ENCODE data around the gene DPYSL5. TPM values are rescaled to one million over a fixed set of nuclear protein-coding genes. Genes with fewer than 3 reads are reported as not detected.
"Not testable (repeated sequence)": the region's sequence is repeated elsewhere in the genome, so short reads cannot be mapped to it uniquely, and the experiment has no call there.

DPYSL5 gene
- total RNA-seq, 2 experiments from 2014 or later: 0.07 to 0.09 TPM

GRCh38 chr2:26876260-26876659 lies 28.3 kb downstream of the DPYSL5 start:
- ChIA-PET POLR2A (no interaction called here), CTCF (no interaction called here)
- Mint-ChIP-seq H3K27ac (no peak overlapping the region), H3K27me3 (peaks cover 15% of the 10 kb centered on the region), H3K9me3 (ENCODE audit: low read depth) (no peaks in the 10 kb centered on the region), H3K4me1 (no peaks in the 10 kb centered on the region), H3K36me3 (ENCODE audit: low read depth) (no peaks in the 10 kb centered on the region), H3K4me3 (no peak overlapping the region)
- ATAC-seq (no peak), DNase-seq (no peak)
- intact Hi-C loops (cut with DNase I, micrococcal nuclease): no loop called here

GRCh38 chr2:26877276-26877675 lies 29.3 kb downstream of the DPYSL5 start:
- POLR2A ChIA-PET: no interaction called here
- CTCF ChIA-PET: no interaction called here

GRCh38 chr2:26880161-26880560 lies 32.2 kb downstream of the DPYSL5 start:
- Mint-ChIP-seq H3K27me3 (peaks cover 7% of the 10 kb centered on the region), H3K27ac (no peak overlapping the region), H3K9me3 (ENCODE audit: low read depth) (no peaks in the 10 kb centered on the region), H3K36me3 (ENCODE audit: low read depth) (no peaks in the 10 kb centered on the region), H3K4me1 (no peaks in the 10 kb centered on the region), H3K4me3 (no peak overlapping the region)
- ATAC-seq: no peak
- intact Hi-C loops (cut with DNase I, micrococcal nuclease): no loop called here
- POLR2A ChIA-PET: no interaction called here
- CTCF ChIA-PET: no interaction called here
- no peak for DNase-seq

More at GRCh38 chr2:26877276-26877675, 29.3 kb downstream of the DPYSL5 start:
- H3K4me3 Mint-ChIP-seq: no peak overlapping the region
- no peak overlapping the region for H3K27ac Mint-ChIP-seq
- DNase-seq: no peak
- no peaks in the 10 kb centered on the region for H3K4me1 Mint-ChIP-seq
- no peaks in the 10 kb centered on the region for H3K36me3 Mint-ChIP-seq (ENCODE audit: low read depth)
- no peaks in the 10 kb centered on the region for H3K9me3 Mint-ChIP-seq (ENCODE audit: low read depth)
- intact Hi-C loops (cut with DNase I, micrococcal nuclease): no loop called here
- no peak for ATAC-seq
- H3K27me3 Mint-ChIP-seq: peaks cover 11% of the 10 kb centered on the region

GRCh38 chr2:26880910-26881435 lies 33.0 kb downstream of the DPYSL5 start:
- CTCF ChIA-PET: no interaction called here
- intact Hi-C loops (cut with DNase I, micrococcal nuclease): no loop called here

GRCh38 chr2:26882220-26882619 lies 34.3 kb downstream of the DPYSL5 start:
- DNase-seq; intact Hi-C loops (cut with DNase I, micrococcal nuclease); H3K27me3 Mint-ChIP-seq; H3K4me1 Mint-ChIP-seq; CTCF ChIA-PET; POLR2A ChIA-PET; ATAC-seq; H3K9me3 Mint-ChIP-seq (ENCODE audit: low read depth); H3K27ac Mint-ChIP-seq; H3K36me3 Mint-ChIP-seq (ENCODE audit: low read depth); H3K4me3 Mint-ChIP-seq: not testable (repeated sequence)

More at GRCh38 chr2:26880910-26881435, 33.0 kb downstream of the DPYSL5 start:
- Mint-ChIP-seq H3K27me3 (peaks cover 7% of the 10 kb centered on the region), H3K27ac (no peak overlapping the region), H3K4me3 (no peak overlapping the region), H3K9me3 (ENCODE audit: low read depth) (no peaks in the 10 kb centered on the region), H3K36me3 (ENCODE audit: low read depth) (no peaks in the 10 kb centered on the region), H3K4me1 (no peaks in the 10 kb centered on the region)
- POLR2A ChIA-PET: no interaction called here
- DNase-seq (no peak), ATAC-seq (no peak)

- H3K27ac Mint-ChIP-seq: no peak overlapping the region
- ATAC-seq (no peak), DNase-seq (no peak)
- no peak overlapping the region for H3K4me3 Mint-ChIP-seq
- CTCF ChIA-PET: interaction anchor here (0.6 to 1.0 kb wide), 4 partner anchors 38 to 139 kb away, joined by 3 to 4 read pairs (median 4); no protein-coding TSS in a partner anchor
- H3K9me3 Mint-ChIP-seq (ENCODE audit: low read depth): no peaks in the 10 kb centered on the region
- intact Hi-C loops (cut with DNase I, micrococcal nuclease): no loop called here
- POLR2A ChIA-PET: no interaction called here
- H3K36me3 Mint-ChIP-seq (ENCODE audit: low read depth): no peaks in the 10 kb centered on the region
- H3K4me1 Mint-ChIP-seq: no peaks in the 10 kb centered on the region
- peaks cover 6% of the 10 kb centered on the region for H3K27me3 Mint-ChIP-seq
These were observed 36.0 kb downstream of the DPYSL5 start for GRCh38 chr2:26883956-26884355.

- peaks cover 6% of the 10 kb centered on the region for H3K27me3 Mint-ChIP-seq
- H3K9me3 Mint-ChIP-seq (ENCODE audit: low read depth): no peaks in the 10 kb centered on the region
- no peaks in the 10 kb centered on the region for H3K36me3 Mint-ChIP-seq (ENCODE audit: low read depth)
- ChIA-PET CTCF (interaction anchor here (0.6 to 1.0 kb wide), 5 partner anchors 11 to 140 kb away, joined by 3 to 4 read pairs (median 4); no protein-coding TSS in a partner anchor), POLR2A (no interaction called here)
- no peaks in the 10 kb centered on the region for H3K4me1 Mint-ChIP-seq
- intact Hi-C loops (cut with DNase I, micrococcal nuclease): no loop called here
- no peak for ATAC-seq
- no peak overlapping the region for H3K27ac Mint-ChIP-seq
- DNase-seq: no peak
- no peak overlapping the region for H3K4me3 Mint-ChIP-seq
These were observed 36.6 kb downstream of the DPYSL5 start for GRCh38 chr2:26884486-26884885.

GRCh38 chr2:26885651-26886329 lies 37.9 kb downstream of the DPYSL5 start:
- no peaks in the 10 kb centered on the region for H3K27me3 Mint-ChIP-seq
- CTCF ChIA-PET: interaction anchor here (1.5 kb wide), 1 partner anchor 40 kb away, joined by 3 read pairs; no protein-coding TSS in a partner anchor
- no peak for ATAC-seq

GRCh38 chr2:26886736-26887135 lies 38.8 kb downstream of the DPYSL5 start:
- no peaks in the 10 kb centered on the region for H3K9me3 Mint-ChIP-seq (ENCODE audit: low read depth)
- CTCF ChIA-PET: interaction anchor here (1.5 kb wide), 1 partner anchor 40 kb away, joined by 3 read pairs; no protein-coding TSS in a partner anchor
- POLR2A ChIA-PET: no interaction called here
- H3K27me3 Mint-ChIP-seq: no peaks in the 10 kb centered on the region
- intact Hi-C loops (cut with DNase I, micrococcal nuclease): no loop called here
- H3K27ac Mint-ChIP-seq: no peak overlapping the region
- ATAC-seq (no peak), DNase-seq (no peak)
- no peaks in the 10 kb centered on the region for H3K36me3 Mint-ChIP-seq (ENCODE audit: low read depth)
- H3K4me3 Mint-ChIP-seq: no peak overlapping the region
- no peaks in the 10 kb centered on the region for H3K4me1 Mint-ChIP-seq

More at GRCh38 chr2:26885651-26886329, 37.9 kb downstream of the DPYSL5 start:
- DNase-seq: no peak
- Mint-ChIP-seq H3K4me3 (no peak overlapping the region), H3K36me3 (ENCODE audit: low read depth) (no peaks in the 10 kb centered on the region), H3K9me3 (ENCODE audit: low read depth) (no peaks in the 10 kb centered on the region), H3K4me1 (no peaks in the 10 kb centered on the region), H3K27ac (no peak overlapping the region)
- POLR2A ChIA-PET: no interaction called here
- intact Hi-C loops (cut with DNase I, micrococcal nuclease): no loop called here

GRCh38 chr2:26887151-26887550 lies 39.2 kb downstream of the DPYSL5 start:
- DNase-seq (no peak), ATAC-seq (no peak)
- ChIA-PET POLR2A (no interaction called here), CTCF (interaction anchor here (0.6 to 1.0 kb wide), 2 partner anchors 34 to 41 kb away, joined by 3 read pairs; no protein-coding TSS in a partner anchor)
- no peaks in the 10 kb centered on the region for H3K4me1 Mint-ChIP-seq
- no peaks in the 10 kb centered on the region for H3K27me3 Mint-ChIP-seq
- H3K36me3 Mint-ChIP-seq (ENCODE audit: low read depth): no peaks in the 10 kb centered on the region
- no peaks in the 10 kb centered on the region for H3K9me3 Mint-ChIP-seq (ENCODE audit: low read depth)
- H3K4me3 Mint-ChIP-seq: no peak overlapping the region
- intact Hi-C loops (cut with DNase I, micrococcal nuclease): no loop called here
- H3K27ac Mint-ChIP-seq: no peak overlapping the region

GRCh38 chr2:26889796-26890195 lies 41.9 kb downstream of the DPYSL5 start:
- Mint-ChIP-seq H3K36me3 (ENCODE audit: low read depth) (no peaks in the 10 kb centered on the region), H3K4me1 (no peaks in the 10 kb centered on the region), H3K27me3 (no peaks in the 10 kb centered on the region), H3K27ac (no peak overlapping the region), H3K4me3 (no peak overlapping the region), H3K9me3 (ENCODE audit: low read depth) (no peaks in the 10 kb centered on the region)
- no peak for DNase-seq
- intact Hi-C loops (cut with DNase I, micrococcal nuclease): no loop called here
- CTCF ChIA-PET: interaction anchor here (0.6 kb wide), 1 partner anchor 1358 kb away, joined by 3 read pairs; no protein-coding TSS in a partner anchor
- POLR2A ChIA-PET: no interaction called here
- ATAC-seq: no peak

- H3K4me1 Mint-ChIP-seq: no peaks in the 10 kb centered on the region
- no peaks in the 10 kb centered on the region for H3K9me3 Mint-ChIP-seq (ENCODE audit: low read depth)
- no peak for ATAC-seq
- intact Hi-C loops (cut with DNase I, micrococcal nuclease): no loop called here
- H3K27ac Mint-ChIP-seq: no peak overlapping the region
- POLR2A ChIA-PET: no interaction called here
- no peaks in the 10 kb centered on the region for H3K27me3 Mint-ChIP-seq
- CTCF ChIA-PET: no interaction called here
- H3K4me3 Mint-ChIP-seq: no peak overlapping the region
- H3K36me3 Mint-ChIP-seq (ENCODE audit: low read depth): no peaks in the 10 kb centered on the region
- no peak for DNase-seq
These were observed 42.5 kb downstream of the DPYSL5 start for GRCh38 chr2:26890341-26891000.
